ENCODE measurements around the gene ADGRB2.

DNA sequence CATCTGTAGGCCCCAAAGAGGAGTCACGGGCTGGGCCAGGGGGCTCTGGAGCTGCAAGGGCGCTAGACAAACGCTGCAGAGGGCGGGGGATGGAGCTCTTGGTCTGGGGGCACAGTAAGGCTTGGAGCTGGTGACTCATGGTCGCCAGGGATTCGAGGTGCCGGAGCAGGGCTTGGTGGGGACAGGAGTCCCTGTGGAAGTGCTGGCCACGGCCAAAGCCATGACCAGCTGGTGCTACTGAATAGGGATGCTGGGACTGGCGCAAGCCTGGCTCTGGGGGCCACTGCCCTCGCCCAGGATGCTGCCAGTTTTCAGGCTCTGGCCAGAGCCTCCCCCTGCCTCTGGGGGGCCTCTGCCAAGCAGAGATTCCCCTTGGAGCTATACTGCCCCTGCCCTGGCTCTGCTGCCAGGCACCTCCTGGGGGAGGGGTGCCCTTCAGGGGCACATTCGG lies 26.5 kb upstream of the ADGRB2 start:
- TF ChIP-seq CTCF (IDR thresholded peaks at IDR 0.05) (no peak), POLR2A (IDR thresholded peaks at IDR 0.05) (no peak)
